22Rv1 (cell line): ENCODE measurements around the gene NOP56.

Experiments used
- ZFX ChIP-seq: fragments of 450-650 bp; IDR thresholded peaks from 2 replicates; pipeline ENCODE4 v1.6.1; 2017; ENCODE audit warnings: antibody characterized with exemption, borderline replicate concordance
- TF ChIP-seq, protein P1 (sequence below): fragments of 450-650 bp; IDR thresholded peaks from 2 replicates; pipeline ENCODE4 v1.5.1; 2017; ENCODE audit warnings: mild to moderate bottlenecking

DNA sequence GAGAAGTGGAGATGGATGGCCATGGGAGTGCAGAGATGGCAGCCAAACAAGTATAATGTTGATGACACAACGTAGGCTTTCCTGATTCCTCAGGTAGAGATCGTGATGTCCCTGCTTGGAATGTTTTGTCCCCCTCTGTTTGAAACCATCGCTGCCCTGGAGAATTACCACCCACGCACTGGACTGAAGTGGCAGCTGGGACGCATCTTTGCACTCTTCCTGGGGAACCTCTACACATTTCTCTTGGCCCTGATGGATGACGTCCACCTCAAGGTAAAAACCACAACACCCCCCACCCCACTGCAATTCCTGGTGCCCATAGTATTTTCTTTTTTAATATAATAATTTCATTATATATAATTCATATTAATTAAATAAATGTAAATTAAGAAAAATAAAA, 42.1 kb upstream of the NOP56 start:
- TF ChIP-seq, protein P1, sequence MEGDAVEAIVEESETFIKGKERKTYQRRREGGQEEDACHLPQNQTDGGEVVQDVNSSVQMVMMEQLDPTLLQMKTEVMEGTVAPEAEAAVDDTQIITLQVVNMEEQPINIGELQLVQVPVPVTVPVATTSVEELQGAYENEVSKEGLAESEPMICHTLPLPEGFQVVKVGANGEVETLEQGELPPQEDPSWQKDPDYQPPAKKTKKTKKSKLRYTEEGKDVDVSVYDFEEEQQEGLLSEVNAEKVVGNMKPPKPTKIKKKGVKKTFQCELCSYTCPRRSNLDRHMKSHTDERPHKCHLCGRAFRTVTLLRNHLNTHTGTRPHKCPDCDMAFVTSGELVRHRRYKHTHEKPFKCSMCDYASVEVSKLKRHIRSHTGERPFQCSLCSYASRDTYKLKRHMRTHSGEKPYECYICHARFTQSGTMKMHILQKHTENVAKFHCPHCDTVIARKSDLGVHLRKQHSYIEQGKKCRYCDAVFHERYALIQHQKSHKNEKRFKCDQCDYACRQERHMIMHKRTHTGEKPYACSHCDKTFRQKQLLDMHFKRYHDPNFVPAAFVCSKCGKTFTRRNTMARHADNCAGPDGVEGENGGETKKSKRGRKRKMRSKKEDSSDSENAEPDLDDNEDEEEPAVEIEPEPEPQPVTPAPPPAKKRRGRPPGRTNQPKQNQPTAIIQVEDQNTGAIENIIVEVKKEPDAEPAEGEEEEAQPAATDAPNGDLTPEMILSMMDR: no peak
- no peak for TF ChIP-seq ZFX
